GM13977 (cell line): ENCODE results near the gene OPRL1.

Experiments
- DNase-seq: peaks from one replicate; pipeline ENCODE4 v3.0.0; 2012; ENCODE audit warnings: low spot score
- in situ Hi-C: fragments of 300-500 bp; cut with MboI; formaldehyde crosslinking; loops from one replicate; pipeline ENCODE4 v1.12.0; 2022; ENCODE audit warnings: low sequenced_read_pairs, low pct_unique_long_range_greater_than_20kb, mixed read lengths, inconsistent platforms; ENCODE audit not compliant: unreplicated experiment
- TF ChIP-seq, protein P1 (sequence below): IDR thresholded peaks from 2 replicates; pipeline ENCODE4 v1.5.1; 2012; ENCODE audit warnings: mild to moderate bottlenecking, control low read depth; ENCODE audit not compliant: insufficient read depth; ENCODE audit errors: extremely low read depth, missing control alignments

Gene OPRL1

DNA sequence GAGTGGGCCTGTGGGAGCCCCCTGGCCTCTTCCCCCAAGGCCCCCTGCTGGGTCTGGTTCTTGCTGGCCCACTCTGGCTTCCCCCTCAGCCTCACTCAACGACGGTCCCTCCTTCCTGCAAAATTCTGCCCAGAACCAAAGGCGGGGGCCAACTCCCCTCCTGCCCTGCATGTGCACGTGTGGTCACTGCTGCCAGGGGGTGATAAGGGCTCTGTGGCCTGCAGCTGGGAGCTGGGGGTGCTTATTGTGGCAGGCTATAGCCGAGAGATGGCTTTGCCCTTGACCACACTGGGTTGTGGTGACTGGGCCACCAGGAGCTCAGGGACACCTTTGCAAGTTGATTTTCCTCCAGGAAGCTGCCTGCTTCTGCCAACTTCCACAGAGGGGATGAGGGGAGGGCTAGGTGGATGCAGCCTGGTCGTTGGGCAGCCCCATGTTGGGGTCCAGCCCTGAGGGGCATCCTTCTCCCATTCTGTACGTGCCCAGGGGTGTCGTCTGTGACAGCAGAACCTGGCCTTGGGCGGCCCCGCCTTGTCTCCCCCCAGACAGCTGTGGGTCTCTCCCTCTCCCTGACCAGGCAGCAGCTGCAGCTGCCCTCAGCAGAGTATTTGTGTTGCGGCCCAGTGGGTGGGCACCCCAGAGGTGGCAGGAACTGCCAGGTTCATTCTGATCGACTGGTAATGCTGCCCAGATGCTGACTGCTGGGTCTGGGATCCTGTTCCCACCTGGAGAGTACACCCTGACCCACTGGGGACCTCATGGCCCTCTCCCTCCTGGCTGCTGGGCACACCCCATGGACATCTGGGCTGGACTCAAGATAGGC lies 11.3 kb upstream of the OPRL1 start:
- in situ Hi-C loops: no loop called here
- no peak for DNase-seq
- TF ChIP-seq, protein P1, sequence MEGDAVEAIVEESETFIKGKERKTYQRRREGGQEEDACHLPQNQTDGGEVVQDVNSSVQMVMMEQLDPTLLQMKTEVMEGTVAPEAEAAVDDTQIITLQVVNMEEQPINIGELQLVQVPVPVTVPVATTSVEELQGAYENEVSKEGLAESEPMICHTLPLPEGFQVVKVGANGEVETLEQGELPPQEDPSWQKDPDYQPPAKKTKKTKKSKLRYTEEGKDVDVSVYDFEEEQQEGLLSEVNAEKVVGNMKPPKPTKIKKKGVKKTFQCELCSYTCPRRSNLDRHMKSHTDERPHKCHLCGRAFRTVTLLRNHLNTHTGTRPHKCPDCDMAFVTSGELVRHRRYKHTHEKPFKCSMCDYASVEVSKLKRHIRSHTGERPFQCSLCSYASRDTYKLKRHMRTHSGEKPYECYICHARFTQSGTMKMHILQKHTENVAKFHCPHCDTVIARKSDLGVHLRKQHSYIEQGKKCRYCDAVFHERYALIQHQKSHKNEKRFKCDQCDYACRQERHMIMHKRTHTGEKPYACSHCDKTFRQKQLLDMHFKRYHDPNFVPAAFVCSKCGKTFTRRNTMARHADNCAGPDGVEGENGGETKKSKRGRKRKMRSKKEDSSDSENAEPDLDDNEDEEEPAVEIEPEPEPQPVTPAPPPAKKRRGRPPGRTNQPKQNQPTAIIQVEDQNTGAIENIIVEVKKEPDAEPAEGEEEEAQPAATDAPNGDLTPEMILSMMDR: no peak

DNA sequence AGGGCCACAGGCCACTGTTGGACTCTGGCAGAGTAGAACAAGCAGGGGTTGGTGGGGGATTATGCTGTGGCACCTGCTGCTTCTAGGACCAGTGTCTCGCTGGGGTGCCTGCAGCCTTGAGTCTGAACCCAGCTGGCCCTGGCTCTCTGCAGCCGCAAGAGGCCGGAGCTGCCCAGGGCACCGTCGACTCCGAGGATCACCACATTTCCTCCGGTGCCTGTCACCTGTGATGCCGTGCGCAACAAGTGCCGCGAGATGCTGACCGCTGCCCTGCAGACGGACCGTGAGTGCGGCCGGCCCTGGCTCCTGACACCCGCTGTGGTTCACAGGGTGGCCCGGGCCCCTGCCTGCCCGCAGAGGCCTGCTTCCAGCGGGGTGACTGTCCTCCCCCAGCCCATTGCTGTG lies 10.7 kb upstream of the OPRL1 start:
- in situ Hi-C loops: no loop called here
- no peak for DNase-seq
- TF ChIP-seq, protein P1: no peak

DNA sequence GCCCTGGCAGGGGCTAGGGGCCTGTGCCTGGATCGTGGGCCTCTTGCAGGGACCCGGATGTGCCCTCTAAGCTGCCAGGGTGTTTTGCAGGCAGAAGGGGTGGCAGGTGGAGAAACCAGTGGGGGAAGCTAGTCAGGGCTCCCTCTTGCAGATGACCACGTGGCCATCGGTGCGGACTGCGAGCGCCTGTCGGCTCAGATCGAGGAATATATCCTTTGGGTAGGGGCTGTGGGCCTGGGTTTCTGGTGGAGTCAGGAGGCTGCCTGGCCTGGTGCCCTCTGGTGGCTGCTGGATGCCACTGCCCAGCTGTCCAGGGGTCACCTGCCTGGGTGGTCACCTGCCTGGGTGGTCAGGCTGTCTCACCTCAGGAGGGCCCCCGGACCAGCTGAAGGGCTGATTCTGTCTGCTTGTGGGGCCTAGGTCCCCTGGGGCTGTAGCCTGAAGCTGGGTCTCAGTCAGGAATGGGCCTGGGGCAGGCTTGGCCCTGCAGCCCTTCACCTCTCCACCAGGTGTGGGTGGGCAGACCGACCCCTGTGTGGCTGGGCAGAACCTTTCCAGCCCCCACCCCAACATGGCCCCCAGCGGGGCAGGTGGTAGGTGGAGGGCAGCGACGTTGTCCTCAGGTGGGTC lies 10.2 kb upstream of the OPRL1 start:
- DNase-seq: peak; percentile 77
- TF ChIP-seq, protein P1: peak; percentile 77
- in situ Hi-C loops: no loop called here

DNA sequence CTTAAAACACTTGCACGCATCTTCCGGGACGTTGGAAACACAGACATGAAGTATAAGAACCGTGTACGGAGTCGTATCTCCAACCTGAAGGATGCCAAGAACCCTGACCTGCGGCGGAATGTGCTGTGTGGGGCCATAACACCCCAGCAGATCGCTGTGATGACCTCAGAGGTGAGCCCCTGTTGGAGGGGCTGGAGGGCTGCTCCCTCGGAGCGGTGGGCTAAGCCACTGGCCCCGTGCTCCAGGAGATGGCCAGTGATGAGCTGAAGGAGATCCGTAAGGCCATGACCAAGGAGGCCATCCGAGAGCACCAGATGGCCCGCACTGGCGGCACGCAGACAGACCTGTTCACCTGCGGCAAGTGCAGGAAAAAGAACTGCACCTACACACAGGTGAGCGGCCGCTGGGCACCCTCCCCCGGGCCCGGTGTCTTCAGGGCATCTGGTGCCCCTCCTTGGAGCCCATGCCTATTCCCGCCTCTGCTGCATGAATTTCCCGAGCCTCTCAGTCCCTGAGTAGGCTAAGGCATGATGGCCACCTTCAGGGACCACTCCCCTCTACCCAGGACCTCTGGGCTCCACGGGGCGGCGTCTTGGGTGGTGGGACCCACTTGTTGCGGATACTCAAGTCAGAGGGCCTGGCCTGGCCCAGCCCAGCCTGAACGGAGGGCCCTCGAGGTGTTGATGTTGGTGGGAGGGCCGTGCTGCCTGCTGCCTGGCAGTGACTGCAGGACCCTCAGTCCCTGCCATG lies 9.5 kb upstream of the OPRL1 start:
- no peak for DNase-seq
- TF ChIP-seq, protein P1: no peak
- in situ Hi-C loops: no loop called here

DNA sequence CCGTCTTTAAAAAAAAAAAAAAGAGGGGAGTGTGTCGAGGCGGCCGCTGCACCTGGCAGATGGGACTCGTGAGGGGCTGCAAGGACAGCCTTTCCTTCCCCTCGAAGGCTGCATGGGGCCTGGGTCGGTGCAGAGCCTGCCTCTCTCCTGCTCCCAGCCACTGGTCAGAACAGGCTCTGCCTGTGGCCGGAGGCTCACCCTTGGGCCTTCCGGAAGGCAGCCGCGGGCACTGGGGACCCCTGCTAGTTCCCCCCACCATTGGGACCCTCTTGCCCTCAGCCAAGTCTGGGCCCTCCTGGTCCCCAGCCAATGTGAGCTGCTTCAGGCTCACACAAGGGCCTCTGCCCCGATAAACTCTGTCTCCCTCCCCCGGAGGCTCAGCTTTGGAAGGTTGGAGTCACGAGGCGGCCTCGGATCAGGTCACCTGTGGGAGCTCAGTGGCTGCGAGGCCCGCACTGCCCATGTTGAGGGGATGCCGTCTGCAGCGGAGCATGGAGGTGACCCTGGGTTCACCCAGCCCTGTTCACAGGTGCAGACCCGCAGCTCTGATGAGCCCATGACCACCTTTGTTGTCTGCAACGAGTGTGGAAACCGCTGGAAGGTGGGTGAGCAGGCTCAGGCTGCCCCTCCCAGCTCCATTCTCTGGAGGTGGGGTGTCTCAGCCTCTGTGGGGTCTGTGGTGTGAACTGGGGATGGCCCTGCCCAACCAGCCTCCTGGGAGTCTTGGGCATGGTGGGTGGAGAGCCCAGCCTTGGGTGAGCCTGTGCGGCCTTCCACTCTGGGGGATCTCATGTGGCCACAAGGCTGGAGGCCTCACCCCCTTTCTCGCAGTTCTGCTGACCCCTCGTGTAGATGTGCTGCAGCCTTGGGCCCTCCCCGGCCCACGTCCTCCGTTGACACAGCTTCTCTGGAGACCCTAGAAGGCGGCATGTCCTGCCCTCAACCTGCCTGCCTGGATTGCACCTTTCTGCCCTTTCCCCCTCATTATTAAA lies 8.2 kb upstream of the OPRL1 start:
- TF ChIP-seq, protein P1: no peak
- in situ Hi-C loops: no loop called here
- DNase-seq: no peak
